HUES64 (cell line): ENCODE results near the gene ANG.
A peak's percentile ranks its signal among the peaks of the same experiment; 100 is the strongest.
"Not testable (repeated sequence)": the region's sequence is repeated elsewhere in the genome, so short reads cannot be mapped to it uniquely, and the experiment has no call there.

Source experiments
- H3K27ac ChIP-seq: 2 replicates; pipeline ENCODE4 v1.7.0; 2013; ENCODE audit warnings: low read depth, low read length, inconsistent platforms
- H3K27me3 ChIP-seq: 2 replicates; pipeline ENCODE4 v1.6.1; 2013; ENCODE audit warnings: mild to moderate bottlenecking, low read length; ENCODE audit not compliant: insufficient read depth
- H3K36me3 ChIP-seq: 2 replicates; pipeline ENCODE4 v1.6.1; 2013; ENCODE audit warnings: mild to moderate bottlenecking, low read length; ENCODE audit not compliant: insufficient read depth
- H3K4me1 ChIP-seq: 2 replicates; pipeline ENCODE4 v1.6.1; 2013; ENCODE audit warnings: mild to moderate bottlenecking, low read length, moderate library complexity; ENCODE audit not compliant: insufficient read depth
- H3K4me3 ChIP-seq: 2 replicates; pipeline ENCODE4 v1.5.1; 2013; ENCODE audit warnings: mild to moderate bottlenecking, low read length, moderate library complexity
- H3K9ac ChIP-seq: 2 replicates; pipeline ENCODE4 v1.6.1; 2013; ENCODE audit warnings: mild to moderate bottlenecking, low read depth, low read length
- H3K9me3 ChIP-seq: 2 replicates; pipeline ENCODE4 v1.6.1; 2013; ENCODE audit warnings: low read depth, low read length; ENCODE audit not compliant: insufficient read depth
- WGBS: fragments of 150-250, 120-280 bp; methylation state at CpG from one replicate; pipeline ENCODE4 v1.1.7; 2013; ENCODE audit warnings: missing lambda C conversion rate; 5-methylcytosine and 5-hydroxymethylcytosine counted together

Gene ANG

GRCh38 chr14:20706657-20707355, 18.2 kb downstream of the ANG start:
- H3K27ac ChIP-seq, result peak overlapping the region; percentile 94; the same call in 1 of the 2 replicates
- peak overlapping the region; percentile 6; the same call in 1 of the 2 replicates for H3K4me3 ChIP-seq
- H3K9ac ChIP-seq, result no peak overlapping the region
- H3K4me1 ChIP-seq, result no peaks in the 10 kb centered on the region
- no peaks in the 10 kb centered on the region for H3K27me3 ChIP-seq
- 71% methylated on average over 3 of the region's 4 CpGs for WGBS
- peaks cover 38% of the 10 kb centered on the region for H3K9me3 ChIP-seq
- H3K36me3 ChIP-seq, result no peaks in the 10 kb centered on the region

DNA sequence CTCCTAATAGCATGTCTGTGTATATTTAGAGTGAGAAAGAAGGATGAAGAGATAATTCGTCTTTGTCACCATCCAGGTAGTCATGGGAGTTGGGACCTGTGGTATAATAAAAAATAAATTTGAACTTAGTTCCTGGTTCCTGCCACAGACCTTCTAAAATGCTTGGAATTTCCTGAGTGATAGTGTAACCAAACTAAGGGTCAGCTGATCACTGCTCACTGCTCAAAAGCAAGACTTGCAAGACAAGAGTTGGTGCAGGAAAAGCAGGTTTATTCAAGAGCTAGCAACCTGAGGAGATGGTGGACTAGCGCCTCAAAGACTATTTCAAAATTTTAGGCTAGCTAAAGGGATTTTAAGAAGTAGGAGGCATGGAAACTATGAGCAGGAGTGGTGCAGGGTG, 19.1 kb downstream of the ANG start:
- no peaks in the 10 kb centered on the region for H3K27me3 ChIP-seq
- WGBS, result 98% methylated on average over 2 of the region's 2 CpGs
- no peaks in the 10 kb centered on the region for H3K4me1 ChIP-seq

GRCh38 chr14:20711261-20711660, 22.7 kb downstream of the ANG start:
- WGBS, result 65% methylated on average over 3 of the region's 4 CpGs
- no peaks in the 10 kb centered on the region for H3K36me3 ChIP-seq
- no peak overlapping the region for H3K4me3 ChIP-seq
- no peaks in the 10 kb centered on the region for H3K27me3 ChIP-seq
- H3K9ac ChIP-seq, result no peak overlapping the region
- H3K4me1 ChIP-seq, result no peaks in the 10 kb centered on the region
- peaks cover 17% of the 10 kb centered on the region for H3K9me3 ChIP-seq
- H3K27ac ChIP-seq, result no peak overlapping the region

More for the DNA sequence above, 19.1 kb downstream of the ANG start:
- H3K27ac ChIP-seq, result peak overlapping the region; percentile 90; the same call in 1 of the 2 replicates
- H3K9ac ChIP-seq, result no peak overlapping the region
- H3K9me3 ChIP-seq, result peaks cover 38% of the 10 kb centered on the region
- H3K36me3 ChIP-seq, result no peaks in the 10 kb centered on the region
- H3K4me3 ChIP-seq, result peak overlapping the region; percentile 3; the same call in 1 of the 2 replicates

GRCh38 chr14:20711685-20712084, 23.1 kb downstream of the ANG start:
- Histone ChIP-seq H3K9ac (no peak overlapping the region), H3K4me1 (no peaks in the 10 kb centered on the region), H3K27ac (no peak overlapping the region), H3K27me3 (no peaks in the 10 kb centered on the region), H3K36me3 (no peaks in the 10 kb centered on the region), H3K4me3 (no peak overlapping the region), H3K9me3 (peaks cover 14% of the 10 kb centered on the region)
- 64% methylated on average over 4 of the region's 4 CpGs for WGBS

- Histone ChIP-seq H3K9me3 (peaks cover 2% of the 10 kb centered on the region; the same call in 1 of the 2 replicates), H3K27me3 (no peaks in the 10 kb centered on the region), H3K27ac (no peak overlapping the region), H3K4me3 (no peak overlapping the region), H3K36me3 (no peaks in the 10 kb centered on the region), H3K9ac (no peak overlapping the region), H3K4me1 (no peaks in the 10 kb centered on the region)
- 85% methylated on average over 2 of the region's 2 CpGs for WGBS
Measured at GRCh38 chr14:20712904-20713303, 24.3 kb downstream of the ANG start.

GRCh38 chr14:20714593-20715250, 26.2 kb downstream of the ANG start:
- Histone ChIP-seq H3K4me3 (no peak overlapping the region), H3K27me3 (no peaks in the 10 kb centered on the region), H3K27ac (no peak overlapping the region), H3K4me1 (no peaks in the 10 kb centered on the region), H3K9me3 (no peaks in the 10 kb centered on the region), H3K9ac (no peak overlapping the region), H3K36me3 (no peaks in the 10 kb centered on the region)
- WGBS, result 84% methylated on average over 4 of the region's 4 CpGs

DNA sequence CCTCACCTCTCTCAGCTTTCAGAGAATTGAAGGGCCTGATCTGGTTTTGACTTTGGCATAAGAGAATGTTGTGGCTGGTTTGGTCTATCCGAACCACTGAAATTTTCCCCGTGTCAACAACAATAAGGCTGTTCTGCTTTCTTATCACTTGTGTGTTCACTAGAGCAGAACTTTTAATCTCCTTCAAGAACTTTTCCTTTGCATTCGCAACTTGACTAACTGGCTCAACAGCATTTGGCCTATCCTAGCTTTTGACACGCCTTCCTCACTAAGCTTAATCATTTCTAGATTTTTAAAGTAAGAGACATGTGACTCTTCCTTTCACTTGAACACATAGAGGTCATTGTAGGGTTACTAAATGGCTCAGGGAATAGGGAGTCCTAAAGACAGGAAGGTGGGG, 31.2 kb downstream of the ANG start:
- Histone ChIP-seq H3K27me3 (no peaks in the 10 kb centered on the region), H3K4me3 (no peak overlapping the region), H3K9ac (no peak overlapping the region), H3K9me3 (no peaks in the 10 kb centered on the region), H3K27ac (no peak overlapping the region), H3K4me1 (no peaks in the 10 kb centered on the region), H3K36me3 (no peaks in the 10 kb centered on the region)
- WGBS, result 91% methylated on average over 4 of the region's 4 CpGs

DNA sequence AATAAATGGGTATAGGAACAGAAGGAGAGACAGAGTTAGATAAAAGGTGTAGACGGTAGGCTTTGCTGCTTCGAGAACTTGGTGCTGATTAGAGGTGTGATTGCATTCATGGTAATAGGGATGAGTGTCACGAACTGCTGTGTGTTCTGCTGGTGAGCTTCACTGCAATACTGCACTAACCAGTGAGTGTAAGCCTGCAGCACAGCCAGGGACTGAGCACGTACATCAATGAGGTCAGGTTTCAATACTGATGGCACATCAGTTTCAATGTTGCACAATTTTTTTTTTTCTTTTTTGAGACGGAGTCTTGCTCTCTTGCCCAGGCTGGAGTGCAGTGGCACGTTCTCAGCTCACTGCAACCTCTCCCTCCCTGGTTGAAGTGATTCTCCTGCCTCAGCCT, 32.2 kb downstream of the ANG start:
- Histone ChIP-seq H3K9me3 (no peaks in the 10 kb centered on the region), H3K36me3 (no peaks in the 10 kb centered on the region), H3K27me3 (no peaks in the 10 kb centered on the region), H3K9ac (no peak overlapping the region), H3K4me1 (no peaks in the 10 kb centered on the region), H3K27ac (no peak overlapping the region), H3K4me3 (no peak overlapping the region)
- 88% methylated on average over 6 of the region's 6 CpGs for WGBS

- H3K36me3 ChIP-seq, result no peaks in the 10 kb centered on the region
- no peak overlapping the region for H3K9ac ChIP-seq
- no peaks in the 10 kb centered on the region for H3K9me3 ChIP-seq
- WGBS, result 93% methylated on average over 12 of the region's 12 CpGs
- H3K27me3 ChIP-seq, result no peaks in the 10 kb centered on the region
- no peak overlapping the region for H3K4me3 ChIP-seq
- H3K27ac ChIP-seq, result no peak overlapping the region
- no peaks in the 10 kb centered on the region for H3K4me1 ChIP-seq
Measured at GRCh38 chr14:20722016-20722415, 33.5 kb downstream of the ANG start.

DNA sequence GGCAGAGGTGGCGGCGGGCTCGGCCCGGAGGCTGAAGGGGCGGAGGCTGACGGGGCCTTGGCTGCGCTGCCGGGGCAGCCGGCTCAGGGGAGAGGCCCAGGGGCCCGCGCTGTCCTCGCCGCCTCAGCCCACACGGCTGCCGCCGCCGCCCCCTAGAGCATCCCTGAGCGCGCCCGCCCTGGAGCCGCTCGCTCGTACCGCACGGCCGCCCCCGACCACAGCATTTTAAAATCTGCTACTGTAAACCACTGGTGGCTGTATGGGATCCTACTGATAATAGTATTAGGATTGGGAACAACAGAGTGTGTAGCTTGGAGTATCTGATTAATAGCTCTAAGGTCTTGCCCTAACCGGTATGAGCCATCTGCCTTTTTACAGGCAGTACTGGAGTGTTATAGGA, 34.9 kb downstream of the ANG start:
- no peaks in the 10 kb centered on the region for H3K36me3 ChIP-seq
- WGBS, result 96% methylated on average over 28 of the region's 28 CpGs
- H3K9me3 ChIP-seq, result no peaks in the 10 kb centered on the region
- no peaks in the 10 kb centered on the region for H3K4me1 ChIP-seq
- no peak overlapping the region for H3K9ac ChIP-seq
- no peaks in the 10 kb centered on the region for H3K27me3 ChIP-seq
- H3K4me3 ChIP-seq, result no peak overlapping the region
- H3K27ac ChIP-seq, result no peak overlapping the region

GRCh38 chr14:20726121-20726520, 37.6 kb downstream of the ANG start:
- not testable (repeated sequence) for H3K27me3 ChIP-seq, H3K4me3 ChIP-seq, H3K9ac ChIP-seq, H3K4me1 ChIP-seq, H3K9me3 ChIP-seq, H3K27ac ChIP-seq, H3K36me3 ChIP-seq
- 92% methylated on average over 3 of the region's 3 CpGs for WGBS
